Tracheal epithelial cell (primary cell): ENCODE results near the gene SEPTIN6. TPM values are rescaled to one million over a fixed set of nuclear protein-coding genes. Genes with fewer than 3 reads are reported as not detected.

Experiments used
- total RNA-seq: library from RNA; depleted of rRNA; stranded (reverse); fragments of >200 nt; gene quantifications from 2 replicates; pipeline ENCODE4 v1.2.1, GENCODE V29; 2014

SEPTIN6 gene
- 2.8 and 7.5 TPM in 2 replicates for total RNA-seq

DNA sequence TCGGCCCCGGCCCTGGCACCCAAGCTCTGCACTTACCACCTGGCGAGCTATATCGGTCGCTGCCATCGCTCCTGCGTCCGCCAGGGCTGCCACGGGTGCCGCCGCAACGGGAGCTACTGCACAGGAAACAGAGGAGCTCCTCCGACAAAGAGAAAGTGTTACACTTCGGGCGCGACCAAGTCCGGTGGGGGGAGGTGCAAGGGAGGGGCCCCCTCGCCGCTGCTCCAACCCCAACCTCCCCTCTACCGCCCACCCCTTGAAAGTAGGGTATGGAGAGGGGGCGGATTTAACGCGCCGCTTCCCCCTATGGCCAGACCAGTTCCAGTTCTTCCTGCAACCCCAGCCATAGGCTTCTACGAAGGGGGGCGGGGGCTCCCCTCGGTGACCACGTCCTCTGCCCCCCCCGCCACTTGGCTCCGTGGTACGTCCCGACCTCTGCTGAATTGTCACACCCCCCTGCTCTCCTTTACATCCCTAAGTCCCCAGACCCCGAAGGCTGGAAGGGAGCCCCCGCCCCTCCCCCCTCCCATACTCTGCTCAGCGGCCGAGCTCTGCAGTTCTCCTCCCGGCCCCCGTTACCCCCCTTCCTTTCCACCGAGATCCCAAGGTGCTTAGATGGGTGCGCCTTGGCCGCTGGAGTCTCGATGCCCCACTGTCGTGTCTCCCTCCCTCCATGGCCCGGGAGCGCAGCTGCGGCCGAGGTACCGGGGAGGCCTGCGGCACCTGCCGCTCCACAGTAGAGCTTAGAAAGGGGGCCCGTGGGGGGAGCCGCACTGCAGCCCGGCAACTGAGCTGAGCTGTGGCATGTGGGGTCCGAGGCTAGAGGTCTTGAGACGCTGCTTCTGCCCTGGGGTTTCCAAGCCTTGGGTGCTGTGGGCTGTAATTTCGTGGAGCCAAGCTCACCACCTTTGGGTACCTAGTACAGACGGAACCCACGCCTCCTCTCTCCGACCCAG lies at the start of gene SEPTIN6:
TSS of gene SEPTIN6 (minus strand) at position 129 of the 956 bp plus-strand sequence. CDS start at position 66, 63 bp downstream.

Other genes with a start within 250 kb of the SEPTIN6 start
- gene SLC25A5, start 224.7 kb downstream of the SEPTIN6 start, total RNA-seq, result 282 and 442 TPM in 2 replicates
- gene STEEP1, start 127.8 kb downstream of the SEPTIN6 start, total RNA-seq, result 42.4 and 42.7 TPM in 2 replicates
- gene UBE2A, start 118.6 kb downstream of the SEPTIN6 start, total RNA-seq, result 19.5 and 21.1 TPM in 2 replicates
- gene NKRF, start 86.7 kb downstream of the SEPTIN6 start, total RNA-seq, result 3.6 and 7.0 TPM in 2 replicates
- gene SOWAHD, start 65.4 kb upstream of the SEPTIN6 start, total RNA-seq, result 0.24 and 0.43 TPM in 2 replicates
- 7,919 and 13,177 TPM in 2 replicates for gene RPL39, start 98.5 kb upstream of the SEPTIN6 start, total RNA-seq
- 0.43 and 1.7 TPM in 2 replicates for gene UPF3B, start 159.8 kb upstream of the SEPTIN6 start, total RNA-seq
- gene RNF113A, start 178.6 kb upstream of the SEPTIN6 start, total RNA-seq, result 14.7 and 16.8 TPM in 2 replicates
- 38.2 and 53.5 TPM in 2 replicates for gene NDUFA1, start 178.7 kb upstream of the SEPTIN6 start, total RNA-seq
- gene AKAP14, start 202.7 kb upstream of the SEPTIN6 start, total RNA-seq, result 0.64 TPM in 1 of 2 replicates, not detected in the other